WTC11 (cell line): ENCODE data around the gene FFAR4. TPM values are rescaled to one million over a fixed set of nuclear protein-coding genes. Genes with fewer than 3 reads are reported as not detected.

ENCODE experiments used
- ATAC-seq: fragments of 200-7000 bp; cut with Tn5 transposase; 2 replicates; pipeline ENCODE4 v1.10.0; 2021; ENCODE audit warnings: mild to moderate bottlenecking, moderate library complexity
- CTCF ChIA-PET: fragments of 300-600 bp; sonication (Branson Sonifier 250); formaldehyde crosslinking; loops from one replicate; lab custom pipeline; 2021; ENCODE audit warnings: antibody characterized with exemption; lab: Charles Lee
- POLR2A ChIA-PET: fragments of 350-600 bp; sonication (Branson Sonifier 250); formaldehyde crosslinking; loops from one replicate; lab custom pipeline; 2021; ENCODE audit warnings: antibody characterized with exemption; lab: Charles Lee
- DNase-seq: peaks from one replicate; pipeline ENCODE4 v3.0.0; 2021; ENCODE audit warnings: low spot score
- H3K27ac Mint-ChIP-seq: 2 replicates; pipeline ENCODE4 v1.8.0; 2021; ENCODE audit warnings: mixed read lengths
- H3K27me3 Mint-ChIP-seq: 2 replicates; pipeline ENCODE4 v1.8.0; 2021; ENCODE audit warnings: low read depth, mild to moderate bottlenecking, moderate library complexity, mixed read lengths
- H3K36me3 Mint-ChIP-seq: 2 replicates; pipeline ENCODE4 v1.8.0; 2021; ENCODE audit warnings: mixed read lengths
- H3K4me1 Mint-ChIP-seq: 2 replicates; pipeline ENCODE4 v1.8.0; 2022; ENCODE audit warnings: mixed read lengths
- H3K4me3 Mint-ChIP-seq: 2 replicates; pipeline ENCODE4 v1.8.0; 2021; ENCODE audit warnings: mild to moderate bottlenecking, moderate library complexity, mixed read lengths
- H3K9me3 Mint-ChIP-seq: 2 replicates; pipeline ENCODE4 v1.8.0; 2021; ENCODE audit warnings: mixed read lengths
- GABPB1 ChIP-seq: sonication (generic); formaldehyde crosslinking; IDR thresholded peaks from 2 replicates; pipeline ENCODE4 v1.8.1; 2023; ENCODE audit warnings: mild to moderate bottlenecking, missing genetic modification reagents
- KAT7 ChIP-seq: sonication (generic); formaldehyde crosslinking; IDR thresholded peaks from 2 replicates; pipeline ENCODE4 v1.8.1; 2023; ENCODE audit warnings: missing genetic modification reagents, mild to moderate bottlenecking, borderline replicate concordance
- PRRX2 ChIP-seq: fragments of 250-450 bp; sonication (Bioruptor Pico); IDR thresholded peaks from 2 replicates; pipeline ENCODE4 v1.8.0; 2021; ENCODE audit warnings: mild to moderate bottlenecking
- SMAD3 ChIP-seq: sonication (generic); formaldehyde crosslinking; IDR thresholded peaks from 2 replicates; pipeline ENCODE4 v1.8.0; 2022; ENCODE audit warnings: missing genetic modification reagents, mild to moderate bottlenecking, borderline replicate concordance
- SOX15 ChIP-seq: fragments of 250-450 bp; sonication (Bioruptor Pico); IDR thresholded peaks from 2 replicates; pipeline ENCODE4 v1.9.0; 2021; ENCODE audit warnings: mild to moderate bottlenecking
- ZBTB21 ChIP-seq: sonication (generic); formaldehyde crosslinking; IDR thresholded peaks from 2 replicates; pipeline ENCODE4 v1.8.1; 2023; ENCODE audit warnings: mild to moderate bottlenecking, missing genetic modification reagents, borderline replicate concordance
- ZNF138 ChIP-seq: sonication (generic); formaldehyde crosslinking; conservative IDR thresholded peaks from 2 replicates; pipeline ENCODE4 v1.8.1; 2022; ENCODE audit warnings: mild to moderate bottlenecking, moderate library complexity, missing genetic modification reagents
- ZNF219 ChIP-seq: sonication (generic); formaldehyde crosslinking; IDR thresholded peaks from 2 replicates; pipeline ENCODE4 v1.8.0; 2023; ENCODE audit warnings: missing genetic modification reagents, mild to moderate bottlenecking, borderline replicate concordance
- total RNA-seq: library from RNA; stranded (reverse); gene quantifications from 3 replicates; pipeline ENCODE4 v1.2.3, GENCODE V29; 2021
- TF ChIP-seq, protein P1 (sequence below): sonication (generic); formaldehyde crosslinking; IDR thresholded peaks from 2 replicates; pipeline ENCODE4 v1.8.1; 2022; ENCODE audit warnings: mild to moderate bottlenecking, missing genetic modification reagents, moderate library complexity, borderline replicate concordance
- TF ChIP-seq, protein P2 (sequence below): fragments of 250-450 bp; sonication (Bioruptor Pico); IDR thresholded peaks from 2 replicates; pipeline ENCODE4 v1.9.0; 2021; ENCODE audit warnings: mild to moderate bottlenecking
- TF ChIP-seq, protein P3 (sequence below): sonication (generic); formaldehyde crosslinking; IDR thresholded peaks from 2 replicates; pipeline ENCODE4 v1.8.1; 2023; ENCODE audit warnings: mild to moderate bottlenecking, moderate library complexity, missing genetic modification reagents
- TF ChIP-seq, protein P4 (sequence below): sonication (generic); formaldehyde crosslinking; conservative IDR thresholded peaks from 2 replicates; pipeline ENCODE4 v1.8.1; 2022; ENCODE audit warnings: mild to moderate bottlenecking, missing genetic modification reagents
- TF ChIP-seq, protein P5 (sequence below): fragments of 250-450 bp; sonication (Bioruptor Pico); IDR thresholded peaks from 2 replicates; pipeline ENCODE4 v1.9.0; 2021; ENCODE audit warnings: mild to moderate bottlenecking
- TF ChIP-seq, protein P6 (sequence below): sonication (generic); formaldehyde crosslinking; IDR thresholded peaks from 2 replicates; pipeline ENCODE4 v1.8.0; 2022; ENCODE audit warnings: mild to moderate bottlenecking, missing genetic modification reagents
- TF ChIP-seq, protein P7 (sequence below): sonication (generic); formaldehyde crosslinking; IDR thresholded peaks from 2 replicates; pipeline ENCODE4 v1.8.0; 2022; ENCODE audit warnings: mild to moderate bottlenecking, missing genetic modification reagents
- TF ChIP-seq, protein P8 (sequence below): fragments of 250-450 bp; sonication (Bioruptor Pico); IDR thresholded peaks from 2 replicates; pipeline ENCODE4 v2.1.2; 2022; ENCODE audit warnings: mild to moderate bottlenecking, moderate library complexity
- TF ChIP-seq, protein P9 (sequence below): fragments of 200-600 bp; IDR thresholded peaks from 2 replicates; pipeline ENCODE4 v1.8.0; 2022; ENCODE audit warnings: antibody characterized with exemption
- TF ChIP-seq, protein P10 (sequence below): fragments of 250-450 bp; sonication (Bioruptor Pico); conservative IDR thresholded peaks from 2 replicates; pipeline ENCODE4 v1.9.0; 2021; ENCODE audit warnings: mild to moderate bottlenecking

FFAR4 gene
- total RNA-seq, 1 experiment from 2014 or later, result 0.15 TPM

DNA sequence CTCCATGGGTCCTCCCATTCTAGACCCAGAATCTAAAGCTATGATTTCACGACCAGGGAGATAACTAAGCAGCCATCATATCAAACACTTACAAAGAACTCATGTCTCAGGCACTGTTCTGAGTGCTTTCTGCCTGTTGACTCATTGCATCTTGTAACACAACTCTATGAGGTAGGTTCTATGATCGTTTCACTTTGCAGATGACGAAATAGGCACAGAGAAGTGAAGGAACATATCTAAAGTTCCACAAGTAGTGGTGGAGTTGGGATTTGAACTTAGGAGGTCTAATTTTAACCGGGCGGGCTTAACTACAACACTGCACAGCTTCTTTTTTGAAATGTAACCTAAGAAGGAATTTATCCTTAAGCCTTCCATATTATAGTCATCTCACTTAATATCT lies 31.7 kb downstream of the FFAR4 start:
- Mint-ChIP-seq H3K4me3 (no peak overlapping the region), H3K27me3 (peaks cover 47% of the 10 kb centered on the region), H3K27ac (no peak overlapping the region), H3K9me3 (no peaks in the 10 kb centered on the region), H3K36me3 (no peaks in the 10 kb centered on the region), H3K4me1 (peaks cover 11% of the 10 kb centered on the region)
- ChIA-PET CTCF (interaction anchor here (2.7 kb wide), 1 partner anchor 43 kb away, joined by 17 read pairs; no protein-coding TSS in a partner anchor), POLR2A (no interaction called here)
- DNase-seq (no peak), ATAC-seq (no peak)
- TF ChIP-seq, protein P1, sequence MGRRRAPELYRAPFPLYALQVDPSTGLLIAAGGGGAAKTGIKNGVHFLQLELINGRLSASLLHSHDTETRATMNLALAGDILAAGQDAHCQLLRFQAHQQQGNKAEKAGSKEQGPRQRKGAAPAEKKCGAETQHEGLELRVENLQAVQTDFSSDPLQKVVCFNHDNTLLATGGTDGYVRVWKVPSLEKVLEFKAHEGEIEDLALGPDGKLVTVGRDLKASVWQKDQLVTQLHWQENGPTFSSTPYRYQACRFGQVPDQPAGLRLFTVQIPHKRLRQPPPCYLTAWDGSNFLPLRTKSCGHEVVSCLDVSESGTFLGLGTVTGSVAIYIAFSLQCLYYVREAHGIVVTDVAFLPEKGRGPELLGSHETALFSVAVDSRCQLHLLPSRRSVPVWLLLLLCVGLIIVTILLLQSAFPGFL (CRISPR knock-in tag), result no peak
- TF ChIP-seq, protein P2, sequence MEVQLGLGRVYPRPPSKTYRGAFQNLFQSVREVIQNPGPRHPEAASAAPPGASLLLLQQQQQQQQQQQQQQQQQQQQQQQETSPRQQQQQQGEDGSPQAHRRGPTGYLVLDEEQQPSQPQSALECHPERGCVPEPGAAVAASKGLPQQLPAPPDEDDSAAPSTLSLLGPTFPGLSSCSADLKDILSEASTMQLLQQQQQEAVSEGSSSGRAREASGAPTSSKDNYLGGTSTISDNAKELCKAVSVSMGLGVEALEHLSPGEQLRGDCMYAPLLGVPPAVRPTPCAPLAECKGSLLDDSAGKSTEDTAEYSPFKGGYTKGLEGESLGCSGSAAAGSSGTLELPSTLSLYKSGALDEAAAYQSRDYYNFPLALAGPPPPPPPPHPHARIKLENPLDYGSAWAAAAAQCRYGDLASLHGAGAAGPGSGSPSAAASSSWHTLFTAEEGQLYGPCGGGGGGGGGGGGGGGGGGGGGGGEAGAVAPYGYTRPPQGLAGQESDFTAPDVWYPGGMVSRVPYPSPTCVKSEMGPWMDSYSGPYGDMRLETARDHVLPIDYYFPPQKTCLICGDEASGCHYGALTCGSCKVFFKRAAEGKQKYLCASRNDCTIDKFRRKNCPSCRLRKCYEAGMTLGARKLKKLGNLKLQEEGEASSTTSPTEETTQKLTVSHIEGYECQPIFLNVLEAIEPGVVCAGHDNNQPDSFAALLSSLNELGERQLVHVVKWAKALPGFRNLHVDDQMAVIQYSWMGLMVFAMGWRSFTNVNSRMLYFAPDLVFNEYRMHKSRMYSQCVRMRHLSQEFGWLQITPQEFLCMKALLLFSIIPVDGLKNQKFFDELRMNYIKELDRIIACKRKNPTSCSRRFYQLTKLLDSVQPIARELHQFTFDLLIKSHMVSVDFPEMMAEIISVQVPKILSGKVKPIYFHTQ (CRISPR knock-in tag), result no peak
- TF ChIP-seq SOX15 (CRISPR knock-in tag) (no peak), ZBTB21 (CRISPR knock-in tag) (no peak), GABPB1 (CRISPR knock-in tag) (no peak), ZNF138 (CRISPR knock-in tag) (no peak), PRRX2 (CRISPR knock-in tag) (no peak), ZNF219 (CRISPR knock-in tag) (no peak), SMAD3 (CRISPR knock-in tag) (no peak), KAT7 (CRISPR knock-in tag) (no peak)
- TF ChIP-seq, protein P3, sequence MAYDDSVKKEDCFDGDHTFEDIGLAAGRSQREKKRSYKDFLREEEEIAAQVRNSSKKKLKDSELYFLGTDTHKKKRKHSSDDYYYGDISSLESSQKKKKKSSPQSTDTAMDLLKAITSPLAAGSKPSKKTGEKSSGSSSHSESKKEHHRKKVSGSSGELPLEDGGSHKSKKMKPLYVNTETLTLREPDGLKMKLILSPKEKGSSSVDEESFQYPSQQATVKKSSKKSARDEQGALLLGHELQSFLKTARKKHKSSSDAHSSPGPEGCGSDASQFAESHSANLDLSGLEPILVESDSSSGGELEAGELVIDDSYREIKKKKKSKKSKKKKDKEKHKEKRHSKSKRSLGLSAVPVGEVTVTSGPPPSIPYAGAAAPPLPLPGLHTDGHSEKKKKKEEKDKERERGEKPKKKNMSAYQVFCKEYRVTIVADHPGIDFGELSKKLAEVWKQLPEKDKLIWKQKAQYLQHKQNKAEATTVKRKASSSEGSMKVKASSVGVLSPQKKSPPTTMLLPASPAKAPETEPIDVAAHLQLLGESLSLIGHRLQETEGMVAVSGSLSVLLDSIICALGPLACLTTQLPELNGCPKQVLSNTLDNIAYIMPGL (CRISPR knock-in tag), result no peak
- TF ChIP-seq, protein P4, sequence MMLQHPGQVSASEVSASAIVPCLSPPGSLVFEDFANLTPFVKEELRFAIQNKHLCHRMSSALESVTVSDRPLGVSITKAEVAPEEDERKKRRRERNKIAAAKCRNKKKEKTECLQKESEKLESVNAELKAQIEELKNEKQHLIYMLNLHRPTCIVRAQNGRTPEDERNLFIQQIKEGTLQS (CRISPR knock-in tag), result no peak
- TF ChIP-seq, protein P5, sequence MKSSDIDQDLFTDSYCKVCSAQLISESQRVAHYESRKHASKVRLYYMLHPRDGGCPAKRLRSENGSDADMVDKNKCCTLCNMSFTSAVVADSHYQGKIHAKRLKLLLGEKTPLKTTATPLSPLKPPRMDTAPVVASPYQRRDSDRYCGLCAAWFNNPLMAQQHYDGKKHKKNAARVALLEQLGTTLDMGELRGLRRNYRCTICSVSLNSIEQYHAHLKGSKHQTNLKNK, result no peak
- TF ChIP-seq, protein P6, sequence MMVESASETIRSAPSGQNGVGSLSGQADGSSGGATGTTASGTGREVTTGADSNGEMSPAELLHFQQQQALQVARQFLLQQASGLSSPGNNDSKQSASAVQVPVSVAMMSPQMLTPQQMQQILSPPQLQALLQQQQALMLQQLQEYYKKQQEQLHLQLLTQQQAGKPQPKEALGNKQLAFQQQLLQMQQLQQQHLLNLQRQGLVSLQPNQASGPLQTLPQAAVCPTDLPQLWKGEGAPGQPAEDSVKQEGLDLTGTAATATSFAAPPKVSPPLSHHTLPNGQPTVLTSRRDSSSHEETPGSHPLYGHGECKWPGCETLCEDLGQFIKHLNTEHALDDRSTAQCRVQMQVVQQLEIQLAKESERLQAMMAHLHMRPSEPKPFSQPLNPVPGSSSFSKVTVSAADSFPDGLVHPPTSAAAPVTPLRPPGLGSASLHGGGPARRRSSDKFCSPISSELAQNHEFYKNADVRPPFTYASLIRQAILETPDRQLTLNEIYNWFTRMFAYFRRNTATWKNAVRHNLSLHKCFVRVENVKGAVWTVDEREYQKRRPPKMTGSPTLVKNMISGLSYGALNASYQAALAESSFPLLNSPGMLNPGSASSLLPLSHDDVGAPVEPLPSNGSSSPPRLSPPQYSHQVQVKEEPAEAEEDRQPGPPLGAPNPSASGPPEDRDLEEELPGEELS, result no peak
- TF ChIP-seq, protein P7, sequence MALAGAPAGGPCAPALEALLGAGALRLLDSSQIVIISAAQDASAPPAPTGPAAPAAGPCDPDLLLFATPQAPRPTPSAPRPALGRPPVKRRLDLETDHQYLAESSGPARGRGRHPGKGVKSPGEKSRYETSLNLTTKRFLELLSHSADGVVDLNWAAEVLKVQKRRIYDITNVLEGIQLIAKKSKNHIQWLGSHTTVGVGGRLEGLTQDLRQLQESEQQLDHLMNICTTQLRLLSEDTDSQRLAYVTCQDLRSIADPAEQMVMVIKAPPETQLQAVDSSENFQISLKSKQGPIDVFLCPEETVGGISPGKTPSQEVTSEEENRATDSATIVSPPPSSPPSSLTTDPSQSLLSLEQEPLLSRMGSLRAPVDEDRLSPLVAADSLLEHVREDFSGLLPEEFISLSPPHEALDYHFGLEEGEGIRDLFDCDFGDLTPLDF (CRISPR knock-in tag), result no peak
- TF ChIP-seq, protein P8, sequence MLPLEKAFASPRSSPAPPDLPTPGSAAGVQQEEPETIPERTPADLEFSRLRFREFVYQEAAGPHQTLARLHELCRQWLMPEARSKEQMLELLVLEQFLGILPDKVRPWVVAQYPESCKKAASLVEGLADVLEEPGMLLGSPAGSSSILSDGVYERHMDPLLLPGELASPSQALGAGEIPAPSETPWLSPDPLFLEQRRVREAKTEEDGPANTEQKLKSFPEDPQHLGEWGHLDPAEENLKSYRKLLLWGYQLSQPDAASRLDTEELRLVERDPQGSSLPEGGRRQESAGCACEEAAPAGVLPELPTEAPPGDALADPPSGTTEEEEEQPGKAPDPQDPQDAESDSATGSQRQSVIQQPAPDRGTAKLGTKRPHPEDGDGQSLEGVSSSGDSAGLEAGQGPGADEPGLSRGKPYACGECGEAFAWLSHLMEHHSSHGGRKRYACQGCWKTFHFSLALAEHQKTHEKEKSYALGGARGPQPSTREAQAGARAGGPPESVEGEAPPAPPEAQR (CRISPR knock-in tag), result no peak
- TF ChIP-seq, protein P9, sequence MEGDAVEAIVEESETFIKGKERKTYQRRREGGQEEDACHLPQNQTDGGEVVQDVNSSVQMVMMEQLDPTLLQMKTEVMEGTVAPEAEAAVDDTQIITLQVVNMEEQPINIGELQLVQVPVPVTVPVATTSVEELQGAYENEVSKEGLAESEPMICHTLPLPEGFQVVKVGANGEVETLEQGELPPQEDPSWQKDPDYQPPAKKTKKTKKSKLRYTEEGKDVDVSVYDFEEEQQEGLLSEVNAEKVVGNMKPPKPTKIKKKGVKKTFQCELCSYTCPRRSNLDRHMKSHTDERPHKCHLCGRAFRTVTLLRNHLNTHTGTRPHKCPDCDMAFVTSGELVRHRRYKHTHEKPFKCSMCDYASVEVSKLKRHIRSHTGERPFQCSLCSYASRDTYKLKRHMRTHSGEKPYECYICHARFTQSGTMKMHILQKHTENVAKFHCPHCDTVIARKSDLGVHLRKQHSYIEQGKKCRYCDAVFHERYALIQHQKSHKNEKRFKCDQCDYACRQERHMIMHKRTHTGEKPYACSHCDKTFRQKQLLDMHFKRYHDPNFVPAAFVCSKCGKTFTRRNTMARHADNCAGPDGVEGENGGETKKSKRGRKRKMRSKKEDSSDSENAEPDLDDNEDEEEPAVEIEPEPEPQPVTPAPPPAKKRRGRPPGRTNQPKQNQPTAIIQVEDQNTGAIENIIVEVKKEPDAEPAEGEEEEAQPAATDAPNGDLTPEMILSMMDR, result no peak
- TF ChIP-seq, protein P10, sequence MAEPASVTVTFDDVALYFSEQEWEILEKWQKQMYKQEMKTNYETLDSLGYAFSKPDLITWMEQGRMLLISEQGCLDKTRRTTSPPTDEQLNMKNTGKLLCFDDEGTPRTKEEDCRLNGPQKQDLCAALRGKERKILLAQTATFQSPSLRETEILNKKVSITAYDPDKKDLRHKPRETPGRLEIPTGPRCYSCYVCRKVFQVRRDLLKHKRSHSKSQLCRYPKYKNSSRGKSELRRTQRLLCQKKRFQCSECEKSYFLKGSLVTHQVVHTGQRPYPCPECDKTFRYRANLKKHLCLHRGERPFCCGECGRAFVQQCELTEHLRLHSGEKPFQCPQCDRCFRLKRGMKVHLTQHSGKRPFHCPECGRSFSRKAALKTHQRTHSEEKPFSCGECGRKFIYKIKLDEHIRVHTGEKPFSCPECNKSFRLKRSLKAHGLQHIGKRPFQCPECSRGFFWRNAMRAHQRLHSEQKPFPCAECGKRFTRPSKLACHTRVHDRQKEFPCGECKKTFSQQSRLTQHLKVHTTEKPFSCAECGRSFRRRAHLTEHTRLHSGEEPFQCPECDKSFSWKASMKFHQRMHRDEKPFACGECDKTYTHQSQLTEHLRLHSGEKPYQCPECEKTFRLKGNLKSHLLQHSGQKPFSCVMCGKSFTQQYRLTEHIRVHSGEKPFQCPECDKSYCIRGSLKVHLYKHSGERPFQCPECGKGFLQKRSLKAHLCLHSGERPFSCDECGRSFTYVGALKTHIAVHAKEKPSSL (CRISPR knock-in tag), result no peak
